H1 (cell line): ENCODE results near the gene LENG9. TPM values are rescaled to one million over a fixed set of nuclear protein-coding genes. Genes with fewer than 3 reads are reported as not detected.

Experiments
- CTCF ChIA-PET: fragments of 300-600 bp; sonication (Branson Sonifier 250); formaldehyde crosslinking; loops from one replicate; lab custom pipeline; 2021; ENCODE audit not compliant: partially characterized antibody; lab: Charles Lee
- POLR2A ChIA-PET: fragments of 300-600 bp; sonication (Branson Sonifier 250); formaldehyde crosslinking; loops from one replicate; lab custom pipeline; 2021; ENCODE audit warnings: inconsistent platforms; ENCODE audit not compliant: partially characterized antibody; lab: Charles Lee
- DNase-seq, 2 experiments: peaks; one replicate each; pipeline versions ENCODE4 v3.0.0 to v3.0.0-alpha.2; 2010 to 2022; ENCODE audit warnings: low spot score in 2 of 2, low read depth in 1 of 2, mixed read lengths in 1 of 2
- FAIRE-seq: peaks from 2 replicates; lab custom pipeline; 2011; peaks lifted over from hg19 to GRCh38; lab: Jason Lieb, UNC
- H2AFZ ChIP-seq: 2 replicates; pipeline ENCODE4 v1.8.1; 2012; ENCODE audit warnings: low read length, inconsistent platforms
- H2AK5ac ChIP-seq: 2 replicates; pipeline ENCODE4 v1.6.1; 2013; ENCODE audit warnings: low read depth, low read length
- H2BK120ac ChIP-seq: replicated peaks from 2 replicates; pipeline ENCODE3; 2013; ENCODE audit warnings: low read depth, low read length, inconsistent platforms
- H2BK12ac ChIP-seq: 2 replicates; pipeline ENCODE4 v1.6.1; 2013; ENCODE audit warnings: low read depth, low read length
- H2BK15ac ChIP-seq: 2 replicates; pipeline ENCODE4 v1.6.1; 2013; ENCODE audit warnings: low read length
- H2BK20ac ChIP-seq: 2 replicates; pipeline ENCODE4 v1.6.1; 2013; ENCODE audit warnings: low read length
- H2BK5ac ChIP-seq: 2 replicates; pipeline ENCODE4 v1.6.1; 2013; ENCODE audit warnings: low read depth, low read length
- H3K14ac ChIP-seq: 2 replicates; pipeline ENCODE4 v1.6.1; 2013; ENCODE audit warnings: inconsistent platforms; ENCODE audit not compliant: insufficient read length
- H3K18ac ChIP-seq: 2 replicates; pipeline ENCODE4 v1.6.1; 2013; ENCODE audit warnings: low read length; ENCODE audit errors: extremely low read depth
- H3K23ac ChIP-seq: 2 replicates; pipeline ENCODE4 v1.6.1; 2013; ENCODE audit warnings: inconsistent platforms; ENCODE audit not compliant: insufficient read length
- H3K23me2 ChIP-seq: 2 replicates; pipeline ENCODE4 v1.6.1; 2013; ENCODE audit warnings: low read depth, low read length
- H3K27ac ChIP-seq: 2 replicates; pipeline ENCODE4 v1.6.1; 2011; ENCODE audit warnings: low read depth, low read length, inconsistent platforms
- H3K27me3 ChIP-seq, 4 experiments: replicated peaks in 1 of 4; 1 replicate in 1 of 4; 2 replicates in 3 of 4; pipeline versions ENCODE4 v1.6.1 to v1.8.1; 2011 to 2013; ENCODE audit warnings: low read length in 3 of 4, mild to moderate bottlenecking in 3 of 4, inconsistent platforms in 2 of 4, mixed read lengths in 2 of 4, moderate library complexity in 1 of 4; ENCODE audit not compliant: control insufficient read depth in 3 of 4, insufficient read depth in 3 of 4; ENCODE audit errors: extremely low read depth in 1 of 4
- H3K36me3 ChIP-seq, 4 experiments: 2 replicates each; pipeline versions ENCODE4 v1.6.1 to v1.8.1; 2011 to 2013; ENCODE audit warnings: mild to moderate bottlenecking in 4 of 4, low read length in 3 of 4, moderate library complexity in 2 of 4, control low read depth in 1 of 4, inconsistent platforms in 1 of 4; ENCODE audit not compliant: insufficient read depth in 4 of 4, control insufficient read depth in 2 of 4
- H3K4ac ChIP-seq: replicated peaks from 2 replicates; pipeline ENCODE3; 2013; ENCODE audit warnings: low read length, low read depth, mixed read lengths, inconsistent platforms; ENCODE audit not compliant: insufficient read length
- H3K4me1 ChIP-seq, 4 experiments: replicated peaks in 1 of 4; 1 replicate in 1 of 4; 2 replicates in 3 of 4; pipeline versions ENCODE4 v1.6.1 to v1.8.1; 2011 to 2013; ENCODE audit warnings: low read length in 3 of 4, inconsistent platforms in 2 of 4, mixed read lengths in 1 of 4; ENCODE audit not compliant: insufficient read depth in 4 of 4, control insufficient read depth in 3 of 4
- H3K4me2 ChIP-seq, 2 experiments: 2 replicates each; pipeline versions ENCODE4 v1.6.1 to v1.8.1; 2011 to 2013; ENCODE audit warnings: low read depth in 2 of 2, low read length in 2 of 2, control low read depth in 1 of 2, inconsistent platforms in 1 of 2, mild to moderate bottlenecking in 1 of 2; ENCODE audit not compliant: insufficient read depth in 1 of 2
- H3K4me3 ChIP-seq, 4 experiments: fragments of 200-600, 300-600 bp in 1 of 4; sonication (generic), shearing (Covaris generic), sonication (Bioruptor Twin) in 1 of 4; 2 replicates each; pipeline versions ENCODE4 v1.5.1 to v1.8.1; 2011 to 2016; ENCODE audit warnings: low read length in 4 of 4, low read depth in 3 of 4, control low read depth in 2 of 4, inconsistent platforms in 2 of 4, mild to moderate bottlenecking in 2 of 4, mixed read lengths in 1 of 4, moderate library complexity in 1 of 4; ENCODE audit not compliant: insufficient read depth in 2 of 4; ENCODE audit errors: extremely low read depth in 1 of 4
- H3K56ac ChIP-seq: replicated peaks from 2 replicates; pipeline ENCODE3; 2013; ENCODE audit warnings: low read depth, mild to moderate bottlenecking, mixed read lengths, low read length, inconsistent platforms; ENCODE audit not compliant: insufficient read length
- H3K79me1 ChIP-seq: 2 replicates; pipeline ENCODE4 v1.6.1; 2013; ENCODE audit warnings: low read depth, low read length, control low read depth
- H3K79me2 ChIP-seq, 2 experiments: 2 replicates each; pipeline versions ENCODE4 v1.6.1 to v1.8.1; 2012 to 2013; ENCODE audit warnings: low read length in 2 of 2, mild to moderate bottlenecking in 2 of 2, inconsistent platforms in 1 of 2; ENCODE audit not compliant: insufficient read depth in 2 of 2, control insufficient read depth in 1 of 2
- H3K9ac ChIP-seq, 4 experiments: replicated peaks in 1 of 4; 1 replicate in 1 of 4; 2 replicates in 3 of 4; pipeline versions ENCODE4 v1.6.1 to v1.8.1; 2011 to 2013; ENCODE audit warnings: low read depth in 3 of 4, low read length in 3 of 4, control low read depth in 2 of 4, mild to moderate bottlenecking in 2 of 4, moderate library complexity in 2 of 4, inconsistent platforms in 1 of 4; ENCODE audit errors: extremely low read depth in 1 of 4
- H3K9me3 ChIP-seq, 2 experiments: 2 replicates each; pipeline versions ENCODE4 v1.6.1 to v1.8.1; 2012 to 2013; ENCODE audit warnings: mild to moderate bottlenecking in 2 of 2, moderate library complexity in 2 of 2, control low read depth in 1 of 2, inconsistent platforms in 1 of 2, low read depth in 1 of 2, low read length in 1 of 2, mixed read lengths in 1 of 2; ENCODE audit not compliant: insufficient read depth in 2 of 2
- H4K20me1 ChIP-seq, 2 experiments: replicated peaks in 1 of 2; 2 replicates each; pipeline versions ENCODE3 to v1.8.1; 2011 to 2013; ENCODE audit warnings: inconsistent platforms in 2 of 2, low read length in 2 of 2, mild to moderate bottlenecking in 1 of 2; ENCODE audit not compliant: insufficient read depth in 2 of 2, control insufficient read depth in 1 of 2
- H4K5ac ChIP-seq: 2 replicates; pipeline ENCODE4 v1.6.1; 2013; ENCODE audit warnings: low read length, low read depth, mixed read lengths, inconsistent platforms; ENCODE audit not compliant: insufficient read length
- H4K8ac ChIP-seq: 2 replicates; pipeline ENCODE4 v1.8.0; 2013; ENCODE audit warnings: mild to moderate bottlenecking, moderate library complexity, low read length, inconsistent platforms; ENCODE audit not compliant: insufficient read depth; ENCODE audit errors: extremely low read depth
- H4K91ac ChIP-seq: replicated peaks from 2 replicates; pipeline ENCODE3; 2013; ENCODE audit warnings: low read length, mixed read lengths, inconsistent platforms; ENCODE audit not compliant: insufficient read length
- ASH2L ChIP-seq: fragments of 200-600, 300-600 bp; sonication (generic); IDR thresholded peaks from one replicate; pipeline ENCODE4 v1.7.1; 2017; ENCODE audit warnings: low read length
- BCL11A ChIP-seq, 2 experiments: IDR thresholded peaks; one replicate each; pipeline ENCODE4 v1.6.1; 2011; ENCODE audit warnings: low read depth in 2 of 2, low read length in 2 of 2, mild to moderate bottlenecking in 2 of 2
- JUND ChIP-seq: IDR thresholded peaks from 2 replicates; pipeline ENCODE4 v1.6.1; 2011; ENCODE audit warnings: mild to moderate bottlenecking, improper control_type of control experiment, low read length
- KDM5A ChIP-seq: fragments of 200-600 bp; IDR thresholded peaks from 2 replicates; pipeline ENCODE4 v1.7.1; 2012; ENCODE audit warnings: mild to moderate bottlenecking, low read length, inconsistent platforms, mixed read lengths
- NANOG ChIP-seq: IDR thresholded peaks from 2 replicates; pipeline ENCODE4 v1.6.1; 2011; ENCODE audit warnings: low read length, low read depth, mild to moderate bottlenecking, inconsistent platforms; ENCODE audit not compliant: insufficient read depth, poor library complexity, severe bottlenecking
- TAF7 ChIP-seq: optimal IDR thresholded peaks from 2 replicates; pipeline ENCODE3; 2011; ENCODE audit warnings: low read depth, mild to moderate bottlenecking, inconsistent platforms, low read length, moderate library complexity, borderline replicate concordance
- TCF12 ChIP-seq: IDR thresholded peaks from 2 replicates; pipeline ENCODE4 v1.6.1; 2011; ENCODE audit warnings: low read depth, mild to moderate bottlenecking, low read length
- WGBS, 2 experiments: shearing (Covaris generic) in 1 of 2; methylation state at CpG; one replicate each; pipeline versions ENCODE4 v1.1.6 to v1.1.7; 2013 to 2015; ENCODE audit warnings: low lambda C conversion rate in 2 of 2, mixed read lengths in 2 of 2, inconsistent platforms in 1 of 2, low coverage in 1 of 2, missing lambda C conversion rate in 1 of 2; ENCODE audit not compliant: insufficient replicate concordance in 2 of 2, insufficient coverage in 1 of 2, insufficient read length in 1 of 2; ENCODE audit errors: extremely low coverage in 1 of 2, missing lambda C conversion rate in 1 of 2; 5-methylcytosine and 5-hydroxymethylcytosine counted together
- polyA plus RNA-seq, 7 experiments: library from polyadenylated mRNA; depleted of rRNA in 3 of 7; stranded (reverse) in 5 of 7; unstranded in 2 of 7; fragments of >200 nt in 5 of 7; fragments of 200-250 nt in 2 of 7; gene quantifications; 1 replicate in 5 of 7; 2 replicates in 1 of 7; 4 replicates in 1 of 7; pipeline versions ENCODE4 v1.2.1 to v1.2.3, GENCODE V29; 2011 to 2013; ENCODE audit warnings: missing spikeins in 2 of 7, mixed read lengths in 2 of 7
- total RNA-seq: library from RNA; stranded (reverse); fragmentation: NEBNext Ultra II Directional; extraction: Animal tissue kit (Norgen Biotek cat#: 25700); gene quantifications from 2 replicates; pipeline ENCODE4 v1.2.1, GENCODE V29; 2021
- TF ChIP-seq, protein P1 (sequence below): IDR thresholded peaks from 2 replicates; pipeline ENCODE4 v1.6.1; 2012; ENCODE audit warnings: inconsistent platforms
- TF ChIP-seq, protein P2 (sequence below): IDR thresholded peaks from 2 replicates; pipeline ENCODE4 v1.6.1; 2012; ENCODE audit warnings: inconsistent platforms
- TF ChIP-seq, protein P3 (sequence below): IDR thresholded peaks from 2 replicates; pipeline ENCODE4 v1.6.1; 2011; ENCODE audit warnings: low read length, improper control_type of control experiment

LENG9 gene
- total and polyA plus RNA-seq, 2 of the 8 experiments (the other 6 are each of a cell fraction or from before 2014, with no cell fraction given): 1.6 to 3.9 TPM

DNA sequence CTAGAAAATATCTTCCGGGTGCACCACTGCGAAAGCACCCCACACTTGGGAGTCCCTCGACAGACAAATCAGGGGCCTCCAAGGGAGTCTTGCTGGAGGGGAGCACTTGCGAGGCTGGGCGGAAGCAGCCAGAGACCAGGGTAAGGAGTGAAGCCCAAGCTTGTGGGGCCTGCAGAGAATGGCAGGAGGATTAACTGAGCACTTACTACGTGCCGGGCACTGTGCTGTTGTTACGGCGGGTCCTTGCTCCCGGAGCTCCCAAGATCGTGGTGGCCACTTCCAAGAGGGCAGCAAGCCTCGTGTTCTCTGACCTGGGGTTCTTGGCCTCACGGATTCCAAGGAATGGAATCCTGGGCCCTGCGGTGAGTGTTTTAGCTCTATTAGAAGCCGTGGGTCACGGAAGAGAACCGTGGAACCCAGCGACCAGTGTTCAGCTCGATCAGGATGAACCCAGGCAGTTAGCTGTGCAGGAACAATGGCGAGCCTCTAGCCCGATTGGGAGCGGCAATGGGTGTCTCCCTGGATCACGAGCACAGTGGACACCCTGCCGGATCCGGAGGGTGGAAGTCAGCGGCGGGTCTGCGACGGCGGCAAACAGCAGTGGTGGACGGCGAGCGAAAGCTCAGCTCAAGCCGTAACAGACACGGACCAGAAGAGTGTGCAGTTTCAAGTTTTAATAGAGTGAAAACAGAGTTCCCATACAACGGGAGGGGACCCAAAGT, 38.8 kb downstream of the LENG9 start:
- no peak for DNase-seq
- no peak overlapping the region for H2AK5ac ChIP-seq
- FAIRE-seq: no peak
- peaks cover 2% of the 10 kb centered on the region; the same call in 1 of the 2 replicates for H3K79me1 ChIP-seq
- H4K91ac ChIP-seq: no peak overlapping the region
- H3K9ac ChIP-seq: no peak overlapping the region
- peaks cover 11 to 31% (median 17%) of the 10 kb centered on the region in 4 experiments for H3K4me1 ChIP-seq
- H3K27me3 ChIP-seq: peaks cover 0 to 3% (median 1%) of the 10 kb centered on the region in 4 experiments; a peak in 2 of 7 replicates
- H3K4me3 ChIP-seq: no peak overlapping the region
- no peak overlapping the region for H3K14ac ChIP-seq
- no peak overlapping the region for H3K56ac ChIP-seq
- no peak overlapping the region for H3K4ac ChIP-seq
- H4K20me1 ChIP-seq: peaks cover 4 to 7% of the 10 kb centered on the region in 2 experiments
- H3K9me3 ChIP-seq: no peaks in the 10 kb centered on the region
- H4K8ac ChIP-seq: no peak overlapping the region
- H3K27ac ChIP-seq: no peak overlapping the region
- peaks cover 2 to 16% (median 3%) of the 10 kb centered on the region in 4 experiments; a peak in 7 of 8 replicates for H3K36me3 ChIP-seq
- no peak overlapping the region for H2BK15ac ChIP-seq
- ChIA-PET POLR2A (interaction anchor here (0.9 to 1.9 kb wide), 5 partner anchors 9 to 98 kb away, joined by 3 to 6 read pairs (median 3); partner anchors contain the start of gene TTYH1), CTCF (interaction anchor here (1.0 to 7.2 kb wide), 6 partner anchors 9 to 1246 kb away, joined by 3 to 39 read pairs (median 8); partner anchors contain the start of genes LENG8 and TTYH1)
- WGBS, 2 experiments: 92% methylated on average over 33 of the region's 36 CpGs; no CpG with 5 or more reads in 1 of the 2 experiments
- H2BK120ac ChIP-seq: no peak overlapping the region
- H3K18ac ChIP-seq: no peak overlapping the region
- no peaks in the 10 kb centered on the region for H3K79me2 ChIP-seq
- no peak overlapping the region for H2BK20ac ChIP-seq
- peaks cover 3% of the 10 kb centered on the region; the same call in 1 of the 2 replicates for H3K23me2 ChIP-seq
- no peak overlapping the region for H2AFZ ChIP-seq
- H4K5ac ChIP-seq: no peak overlapping the region
- no peak overlapping the region for H3K23ac ChIP-seq
- no peak overlapping the region for H2BK5ac ChIP-seq
- H3K4me2 ChIP-seq: no peak overlapping the region
- H2BK12ac ChIP-seq: no peak overlapping the region
- TF ChIP-seq TCF12 (no peak), TAF7 (no peak), BCL11A (IDR thresholded peaks at IDR 0.05; ENCODE audit: low read depth in 2 of 2, low read length in 2 of 2) (no peak), JUND (no peak), KDM5A (no peak), NANOG (no peak), ASH2L (no peak)
- TF ChIP-seq, protein P1, sequence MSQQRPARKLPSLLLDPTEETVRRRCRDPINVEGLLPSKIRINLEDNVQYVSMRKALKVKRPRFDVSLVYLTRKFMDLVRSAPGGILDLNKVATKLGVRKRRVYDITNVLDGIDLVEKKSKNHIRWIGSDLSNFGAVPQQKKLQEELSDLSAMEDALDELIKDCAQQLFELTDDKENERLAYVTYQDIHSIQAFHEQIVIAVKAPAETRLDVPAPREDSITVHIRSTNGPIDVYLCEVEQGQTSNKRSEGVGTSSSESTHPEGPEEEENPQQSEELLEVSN: no peak
- TF ChIP-seq, protein P2, sequence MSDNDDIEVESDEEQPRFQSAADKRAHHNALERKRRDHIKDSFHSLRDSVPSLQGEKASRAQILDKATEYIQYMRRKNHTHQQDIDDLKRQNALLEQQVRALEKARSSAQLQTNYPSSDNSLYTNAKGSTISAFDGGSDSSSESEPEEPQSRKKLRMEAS: no peak
- TF ChIP-seq, protein P3, sequence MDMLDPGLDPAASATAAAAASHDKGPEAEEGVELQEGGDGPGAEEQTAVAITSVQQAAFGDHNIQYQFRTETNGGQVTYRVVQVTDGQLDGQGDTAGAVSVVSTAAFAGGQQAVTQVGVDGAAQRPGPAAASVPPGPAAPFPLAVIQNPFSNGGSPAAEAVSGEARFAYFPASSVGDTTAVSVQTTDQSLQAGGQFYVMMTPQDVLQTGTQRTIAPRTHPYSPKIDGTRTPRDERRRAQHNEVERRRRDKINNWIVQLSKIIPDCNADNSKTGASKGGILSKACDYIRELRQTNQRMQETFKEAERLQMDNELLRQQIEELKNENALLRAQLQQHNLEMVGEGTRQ: no peak
